ENCODE data around the gene TNFAIP3. TPM values are rescaled to one million over a fixed set of nuclear protein-coding genes. Genes with fewer than 3 reads are reported as not detected.

Gene TNFAIP3
- total and polyA plus RNA-seq, 2 donors (not counting 3 experiments of a cell fraction or from before 2014, with no cell fraction given): 4.0 to 8.6 TPM

DNA sequence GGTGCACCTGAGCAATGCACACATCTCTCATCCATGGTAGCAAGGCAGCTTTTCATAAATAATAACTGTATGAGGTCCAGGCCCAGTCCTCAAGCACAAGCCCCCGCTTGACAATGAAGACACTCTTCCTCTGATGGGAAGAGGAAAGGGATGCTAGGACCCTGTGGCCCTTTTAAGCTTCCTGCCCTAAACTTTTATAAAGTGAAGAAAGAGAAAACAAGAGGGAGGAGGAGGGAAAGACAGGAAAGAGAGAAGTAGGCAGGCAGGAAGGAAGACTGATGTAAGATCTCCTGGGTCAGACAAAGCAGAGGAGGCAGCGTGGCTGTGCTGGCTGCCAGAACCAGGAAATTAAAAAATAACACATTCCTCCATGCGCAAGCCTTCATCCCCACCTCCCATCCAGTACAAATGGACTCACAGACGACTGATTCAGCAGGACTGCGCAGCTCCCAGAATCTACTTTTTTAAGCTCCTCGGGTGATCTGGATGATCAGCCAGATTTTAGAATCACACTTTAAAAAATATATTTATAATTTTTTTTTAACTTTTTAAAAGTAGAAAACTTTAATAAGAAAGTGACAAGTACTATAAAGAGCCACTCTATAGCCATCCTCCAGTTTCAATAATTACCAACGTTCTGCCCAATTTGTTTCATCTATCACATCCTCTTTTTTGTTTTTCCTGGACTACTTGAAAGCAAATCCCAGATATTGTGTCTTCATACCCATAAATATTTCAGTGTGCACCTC lies 16.5 kb downstream of the TNFAIP3 start:
- H3K4me2 ChIP-seq (ENCODE audit: insufficient read depth, low read length): peak overlapping the region; percentile 79
- H3K9me1 ChIP-seq (replicated peaks; ENCODE audit: control insufficient read depth, extremely low read depth, insufficient read depth, low read length): no peaks in the 10 kb centered on the region
- H3K27me3 ChIP-seq (ENCODE audit: control insufficient read depth in 2 of 2, insufficient read depth in 2 of 2, low read length in 2 of 2): no peaks in the 10 kb centered on the region
- no TSS peak for BruUV-seq (replicated peaks)
- DNase-seq (ENCODE audit: low read depth, low spot score) (peak; percentile 79), FAIRE-seq (peak; percentile 96)
- ChIA-PET POLR2A (no interaction called here), CTCF (interaction anchor here (1.1 to 2.6 kb wide), 5 partner anchors 11 to 224 kb away, joined by 4 to 12 read pairs (median 7); partner anchors contain the start of gene TNFAIP3)
- H3K27ac ChIP-seq (ENCODE audit: insufficient read depth, low read depth, low read length): peak overlapping the region; percentile 72
- dilution Hi-C loops (cut with MboI; ENCODE audit: extremely low pct_ligation_motif_present, low sequenced_read_pairs): no loop called here
- H4K20me1 ChIP-seq (replicated peaks; ENCODE audit: control insufficient read depth, extremely low read depth, insufficient read depth, low read length): no peaks in the 10 kb centered on the region
- intact Hi-C loops (cut with micrococcal nuclease): loop anchor here (1.0 to 2.0 kb wide), 2 partner anchors 11 to 21 kb away; no protein-coding TSS in a partner anchor
- H2AFZ ChIP-seq (ENCODE audit: low read depth, low read length): peak overlapping the region; percentile 95
- no peak overlapping the region for H3K4me3 ChIP-seq (replicated peaks in 1 of 3; ENCODE audit: insufficient read depth in 1 of 3, low read depth in 1 of 3, low read length in 3 of 3)
- peaks cover 2 to 20% of the 10 kb centered on the region in 2 experiments for H3K36me3 ChIP-seq (ENCODE audit: control insufficient read depth in 2 of 2, extremely low read depth in 1 of 2, insufficient read depth in 2 of 2, low read length in 2 of 2)
- H3K79me2 ChIP-seq (ENCODE audit: control insufficient read depth, insufficient read depth, low read length): no peaks in the 10 kb centered on the region
- TF ChIP-seq FOS (IDR thresholded peaks at IDR 0.05; ENCODE audit: borderline replicate concordance, insufficient read depth, low read length) (peak; percentile 35), GATA2 (IDR thresholded peaks at IDR 0.05; ENCODE audit: insufficient read depth, insufficient read length, low read depth, low read length) (peak; percentile 48), POLR2A (IDR thresholded peaks at IDR 0.05; ENCODE audit: low read depth, low read length) (peak; percentile 54), MYC (IDR thresholded peaks at IDR 0.05; ENCODE audit: low read depth, low read length) (peak; percentile 63), POLR2AphosphoS5 (IDR thresholded peaks at IDR 0.05; ENCODE audit: insufficient read depth, low read depth, low read length) (peak; percentile 48), JUN (IDR thresholded peaks at IDR 0.05; ENCODE audit: borderline replicate concordance, insufficient read depth, insufficient read length, low read depth) (no peak), EZH2 (IDR thresholded peaks at IDR 0.05; ENCODE audit: borderline replicate concordance, low read depth, low read length, severe bottlenecking) (no peak)
- TF ChIP-seq, protein P1, sequence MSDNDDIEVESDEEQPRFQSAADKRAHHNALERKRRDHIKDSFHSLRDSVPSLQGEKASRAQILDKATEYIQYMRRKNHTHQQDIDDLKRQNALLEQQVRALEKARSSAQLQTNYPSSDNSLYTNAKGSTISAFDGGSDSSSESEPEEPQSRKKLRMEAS (IDR thresholded peaks at IDR 0.05; ENCODE audit: insufficient read depth, insufficient read length): no peak
- TF ChIP-seq, protein P2, sequence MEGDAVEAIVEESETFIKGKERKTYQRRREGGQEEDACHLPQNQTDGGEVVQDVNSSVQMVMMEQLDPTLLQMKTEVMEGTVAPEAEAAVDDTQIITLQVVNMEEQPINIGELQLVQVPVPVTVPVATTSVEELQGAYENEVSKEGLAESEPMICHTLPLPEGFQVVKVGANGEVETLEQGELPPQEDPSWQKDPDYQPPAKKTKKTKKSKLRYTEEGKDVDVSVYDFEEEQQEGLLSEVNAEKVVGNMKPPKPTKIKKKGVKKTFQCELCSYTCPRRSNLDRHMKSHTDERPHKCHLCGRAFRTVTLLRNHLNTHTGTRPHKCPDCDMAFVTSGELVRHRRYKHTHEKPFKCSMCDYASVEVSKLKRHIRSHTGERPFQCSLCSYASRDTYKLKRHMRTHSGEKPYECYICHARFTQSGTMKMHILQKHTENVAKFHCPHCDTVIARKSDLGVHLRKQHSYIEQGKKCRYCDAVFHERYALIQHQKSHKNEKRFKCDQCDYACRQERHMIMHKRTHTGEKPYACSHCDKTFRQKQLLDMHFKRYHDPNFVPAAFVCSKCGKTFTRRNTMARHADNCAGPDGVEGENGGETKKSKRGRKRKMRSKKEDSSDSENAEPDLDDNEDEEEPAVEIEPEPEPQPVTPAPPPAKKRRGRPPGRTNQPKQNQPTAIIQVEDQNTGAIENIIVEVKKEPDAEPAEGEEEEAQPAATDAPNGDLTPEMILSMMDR (IDR thresholded peaks at IDR 0.05; ENCODE audit: extremely low read depth in 1 of 2, insufficient read depth in 1 of 2, low read depth in 1 of 2, low read length in 2 of 2): no peak
- H3K9ac ChIP-seq (replicated peaks; ENCODE audit: extremely low read depth, insufficient read depth, low read length): peak overlapping the region; percentile 7
- peaks cover 16% of the 10 kb centered on the region for H3K4me1 ChIP-seq (ENCODE audit: control insufficient read depth, extremely low read depth, insufficient read depth, low read length)
- H3K9me3 ChIP-seq (replicated peaks; ENCODE audit: control insufficient read depth, insufficient read depth, low read length): no peaks in the 10 kb centered on the region
